Lower lobe of right lung (tissue), 2 donors: ENCODE data around the gene ZNF845. TPM values are rescaled to one million over a fixed set of nuclear protein-coding genes. Genes with fewer than 3 reads are reported as not detected.

Source experiments
- ATAC-seq, 2 donors: fragments of 200-7000 bp; cut with Tn5 transposase; one replicate each; pipeline ENCODE4 v1.9.1; 2020 to 2022; ENCODE audit warnings: mild to moderate bottlenecking in 2 of 2, moderate library complexity in 2 of 2
- DNase-seq: peaks from one replicate; pipeline ENCODE4 v3.0.0-alpha.2; 2020
- H3K27ac ChIP-seq: fragments of 200-600 bp; one replicate; pipeline ENCODE4 v1.8.0; 2022
- H3K27me3 ChIP-seq: fragments of 200-600 bp; one replicate; pipeline ENCODE4 v1.8.0; 2022; ENCODE audit warnings: low read depth
- H3K36me3 ChIP-seq: fragments of 200-600 bp; one replicate; pipeline ENCODE4 v1.8.0; 2022; ENCODE audit warnings: mild to moderate bottlenecking
- H3K4me1 ChIP-seq: fragments of 200-600 bp; one replicate; pipeline ENCODE4 v1.8.0; 2022
- H3K4me3 ChIP-seq: fragments of 200-600 bp; one replicate; pipeline ENCODE4 v1.8.0; 2022; ENCODE audit warnings: mild to moderate bottlenecking
- H3K9me3 ChIP-seq: fragments of 200-600 bp; one replicate; pipeline ENCODE4 v1.8.0; 2022
- CTCF ChIP-seq: fragments of 200-600 bp; IDR thresholded peaks from one replicate; pipeline ENCODE4 v1.8.0; 2022; ENCODE audit warnings: antibody characterized with exemption, mild to moderate bottlenecking
- intact Hi-C: fragments of 100-400 bp; cut with DNase I; formaldehyde crosslinking; loops from one replicate; pipeline ENCODE4 v1.11.0; 2022
- total RNA-seq: library from RNA; stranded (reverse); fragmentation: NEBNext Ultra II Directional; extraction: Animal tissue kit (Norgen Biotek cat#: 25700); gene quantifications from one replicate; pipeline ENCODE4 v1.2.1, GENCODE V29; 2021
- donor health status: DM: no; HTN: yes; CAD: no; lungs with severe emphysema.

The ZNF845 gene
- total RNA-seq, 1 donor from 2014 or later, result 8.4 TPM

GRCh38 chr19:53365899-53366493 lies 32.4 kb downstream of the ZNF845 start:
- ATAC-seq, result peak; percentile 69 to 80
- peak overlapping the region; percentile 69 for H3K4me3 ChIP-seq
- no peaks in the 10 kb centered on the region for H3K9me3 ChIP-seq
- H3K36me3 ChIP-seq, result no peaks in the 10 kb centered on the region
- peak; percentile 46 for DNase-seq
- H3K27ac ChIP-seq, result peak overlapping the region; percentile 66
- TF ChIP-seq CTCF, result no peak
- H3K4me1 ChIP-seq, result no peaks in the 10 kb centered on the region
- intact Hi-C loops, result no loop called here
- H3K27me3 ChIP-seq, result no peaks in the 10 kb centered on the region

- DNase-seq (no peak), ATAC-seq (no peak)
- H3K27me3 ChIP-seq, result no peaks in the 10 kb centered on the region
- peaks cover 43% of the 10 kb centered on the region for H3K36me3 ChIP-seq
- H3K4me3 ChIP-seq, result no peak overlapping the region
- H3K9me3 ChIP-seq, result no peaks in the 10 kb centered on the region
- intact Hi-C loops, result no loop called here
- H3K4me1 ChIP-seq, result no peaks in the 10 kb centered on the region
- no peak for TF ChIP-seq CTCF
- H3K27ac ChIP-seq, result no peak overlapping the region
Measured at GRCh38 chr19:53372196-53372595, 38.6 kb downstream of the ZNF845 start.

GRCh38 chr19:53374288-53374687 lies 40.7 kb downstream of the ZNF845 start:
- ATAC-seq, result no peak
- Histone ChIP-seq H3K9me3 (peaks cover 3% of the 10 kb centered on the region), H3K4me1 (no peaks in the 10 kb centered on the region), H3K27ac (no peak overlapping the region), H3K4me3 (no peak overlapping the region), H3K27me3 (no peaks in the 10 kb centered on the region), H3K36me3 (peaks cover 55% of the 10 kb centered on the region)
- no peak for DNase-seq
- no peak for TF ChIP-seq CTCF
- intact Hi-C loops, result no loop called here

- no peak overlapping the region for H3K4me3 ChIP-seq
- H3K27ac ChIP-seq, result no peak overlapping the region
- no peak for TF ChIP-seq CTCF
- no peaks in the 10 kb centered on the region for H3K27me3 ChIP-seq
- H3K9me3 ChIP-seq, result peaks cover 7% of the 10 kb centered on the region
- no peaks in the 10 kb centered on the region for H3K4me1 ChIP-seq
- ATAC-seq (no peak), DNase-seq (no peak)
- intact Hi-C loops, result no loop called here
- H3K36me3 ChIP-seq, result peaks cover 60% of the 10 kb centered on the region
Measured at GRCh38 chr19:53374743-53375142, 41.2 kb downstream of the ZNF845 start.

- no peak for TF ChIP-seq CTCF
- DNase-seq (no peak), ATAC-seq (no peak)
- Histone ChIP-seq H3K27me3 (no peaks in the 10 kb centered on the region), H3K4me3 (no peak overlapping the region), H3K4me1 (no peaks in the 10 kb centered on the region), H3K9me3 (peaks cover 63% of the 10 kb centered on the region), H3K36me3 (peaks cover 42% of the 10 kb centered on the region), H3K27ac (no peak overlapping the region)
- intact Hi-C loops, result no loop called here
Measured at GRCh38 chr19:53381376-53381775, 47.8 kb downstream of the ZNF845 start.
